ENCODE results near the gene FCHSD1. TPM values are rescaled to one million over a fixed set of nuclear protein-coding genes. Genes with fewer than 3 reads are reported as not detected.

FCHSD1 gene
- total RNA-seq, result 11.1 TPM
- polyA plus RNA-seq, result 29.8 TPM
- long read RNA-seq, donor 1, result 0 reads
- long read RNA-seq, donor 2, result 0 reads
- long read RNA-seq, donor 3, partial matches to known transcripts, result 23 of 38 reads
- long read RNA-seq, donor 3, other reads (novel, unspliced or antisense), result 8 of 38 reads
- long read RNA-seq, donor 4, partial matches to known transcripts, result 23 of 26 reads
- long read RNA-seq, donor 4, other reads (novel, unspliced or antisense), result 0 of 26 reads
- long read RNA-seq, donor 5, partial matches to known transcripts, result 17 of 19 reads
- long read RNA-seq, donor 5, other reads (novel, unspliced or antisense), result 0 of 19 reads
- long read RNA-seq, donor 6, partial matches to known transcripts, result 0 of 2 reads
- long read RNA-seq, donor 6, other reads (novel, unspliced or antisense), result 0 of 2 reads
- long read RNA-seq, donor 7, partial matches to known transcripts, result 14 of 17 reads
- long read RNA-seq, donor 7, other reads (novel, unspliced or antisense), result 0 of 17 reads
- long read RNA-seq, donor 8, result 0 reads
- long read RNA-seq, donor 9, partial matches to known transcripts, result 0 of 2 reads
- long read RNA-seq, donor 9, other reads (novel, unspliced or antisense), result 0 of 2 reads
- long read RNA-seq, donor 10, result 0 reads

DNA sequence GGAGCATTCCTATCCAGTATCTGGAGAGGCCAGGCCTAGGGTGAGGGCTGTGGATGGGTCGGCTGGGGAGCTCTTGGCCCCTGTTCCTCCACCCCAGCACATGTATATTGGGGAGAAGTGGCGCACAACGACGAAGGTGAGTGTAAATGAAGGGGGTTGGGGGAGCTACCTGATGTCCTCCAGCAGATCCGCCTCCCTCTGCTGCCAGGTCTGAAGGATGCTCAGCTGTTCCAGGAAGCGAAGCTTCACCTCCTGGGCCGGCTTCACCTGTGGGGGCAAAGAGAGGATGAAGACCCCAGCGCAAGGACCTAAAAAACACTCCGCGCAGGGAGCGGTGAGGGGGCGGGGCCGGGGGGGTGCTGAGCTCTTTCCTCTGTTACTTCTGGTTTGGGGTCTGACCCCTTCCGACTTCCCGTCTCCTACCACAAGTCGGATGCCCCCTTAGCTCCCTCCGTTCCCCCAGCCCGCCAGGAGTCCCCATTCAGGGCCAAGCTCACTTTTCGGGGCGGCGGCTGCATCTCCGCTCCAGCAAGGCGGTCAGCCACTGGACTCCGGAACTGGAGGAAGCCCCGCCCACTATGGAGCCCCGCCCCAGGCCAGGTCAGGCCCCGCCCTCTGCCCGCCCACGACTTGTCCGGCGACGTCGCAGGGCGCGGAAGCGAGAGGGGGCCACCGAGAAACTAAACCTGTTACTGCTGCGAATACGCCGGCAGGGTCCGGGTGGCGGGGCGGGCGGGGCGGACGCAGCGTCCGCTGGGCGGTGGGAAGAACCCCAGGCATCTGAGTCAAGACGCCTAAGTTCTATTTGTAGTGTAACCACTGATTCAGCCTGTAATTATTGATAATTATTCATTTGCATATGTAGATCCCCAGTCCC lies at the start of gene FCHSD1:
TSS of gene FCHSD1 (minus strand) at position 568 of the 877 bp plus-strand sequence. CDS start at position 518, 50 bp downstream.
- Histone ChIP-seq H3K4me1 (ENCODE audit: control insufficient read depth in 2 of 2, insufficient read depth in 2 of 2, low read length in 2 of 2) (peaks cover 6 to 13% of the 10 kb centered on the region in 2 donors), H3K36me3 (ENCODE audit: control insufficient read depth in 2 of 2, insufficient read depth in 2 of 2, low read length in 1 of 2) (peaks cover 0 to 9% of the 10 kb centered on the region in 2 donors), H3K9me3 (ENCODE audit: control insufficient read depth in 2 of 2, insufficient read depth in 1 of 2, low read length in 1 of 2) (no peaks in the 10 kb centered on the region), H3K27ac (ENCODE audit: low read depth in 1 of 2, low read length in 1 of 2) (peak within 1 kb of the TSS in 1 of 2 donors; percentile 55), H3K4me3 (ENCODE audit: low read length in 2 of 2) (peak within 1 kb of the TSS; percentile 71 to 81), H3K27me3 (ENCODE audit: control insufficient read depth in 2 of 2, insufficient read depth in 1 of 2, low read length in 1 of 2) (peaks cover 0 to 19% of the 10 kb centered on the region in 2 donors)
- DNase-seq (ENCODE audit: low read depth in 6 of 9, low spot score in 9 of 9), result peak in 7 of 9 donors; percentile 48 to 77 (median 59)
- WGBS, result 10% methylated on average over 50 of the region's 50 CpGs

GRCh38 chr5:141697586-141697985 lies 46.4 kb upstream of the FCHSD1 start:
- H3K27me3 ChIP-seq (ENCODE audit: control insufficient read depth in 2 of 2, insufficient read depth in 1 of 2, low read length in 1 of 2), result peaks cover 18 to 86% of the 10 kb centered on the region in 2 donors
- no peak for DNase-seq (ENCODE audit: low read depth in 6 of 9, low spot score in 9 of 9)
- H3K36me3 ChIP-seq (ENCODE audit: control insufficient read depth in 2 of 2, insufficient read depth in 2 of 2, low read length in 1 of 2), result no peaks in the 10 kb centered on the region
- WGBS, result 96% methylated on average over 3 of the region's 3 CpGs
- H3K9me3 ChIP-seq (ENCODE audit: control insufficient read depth in 2 of 2, insufficient read depth in 1 of 2, low read length in 1 of 2), result no peaks in the 10 kb centered on the region
- H3K4me1 ChIP-seq (ENCODE audit: control insufficient read depth in 2 of 2, insufficient read depth in 2 of 2, low read length in 2 of 2), result peaks cover 2 to 10% of the 10 kb centered on the region in 2 donors
- H3K4me3 ChIP-seq (ENCODE audit: low read length in 2 of 2), result no peak overlapping the region
- H3K27ac ChIP-seq (ENCODE audit: low read depth in 1 of 2, low read length in 1 of 2), result no peak overlapping the region

- WGBS, result 97% methylated on average over 2 of the region's 2 CpGs
- Histone ChIP-seq H3K27ac (ENCODE audit: low read depth in 1 of 2, low read length in 1 of 2) (no peak overlapping the region), H3K27me3 (ENCODE audit: control insufficient read depth in 2 of 2, insufficient read depth in 1 of 2, low read length in 1 of 2) (peaks cover 8 to 85% of the 10 kb centered on the region in 2 donors), H3K4me3 (ENCODE audit: low read length in 2 of 2) (no peak overlapping the region), H3K4me1 (ENCODE audit: control insufficient read depth in 2 of 2, insufficient read depth in 2 of 2, low read length in 2 of 2) (peaks cover 0 to 8% of the 10 kb centered on the region in 2 donors), H3K9me3 (ENCODE audit: control insufficient read depth in 2 of 2, insufficient read depth in 1 of 2, low read length in 1 of 2) (no peaks in the 10 kb centered on the region), H3K36me3 (ENCODE audit: control insufficient read depth in 2 of 2, insufficient read depth in 2 of 2, low read length in 1 of 2) (no peaks in the 10 kb centered on the region)
- DNase-seq (ENCODE audit: low read depth in 6 of 9, low spot score in 9 of 9), result no peak
Measured at GRCh38 chr5:141696431-141696830, 45.2 kb upstream of the FCHSD1 start.

- Histone ChIP-seq H3K36me3 (ENCODE audit: control insufficient read depth in 2 of 2, insufficient read depth in 2 of 2, low read length in 1 of 2) (no peaks in the 10 kb centered on the region), H3K9me3 (ENCODE audit: control insufficient read depth in 2 of 2, insufficient read depth in 1 of 2, low read length in 1 of 2) (no peaks in the 10 kb centered on the region), H3K4me3 (ENCODE audit: low read length in 2 of 2) (no peak overlapping the region), H3K27ac (ENCODE audit: low read depth in 1 of 2, low read length in 1 of 2) (no peak overlapping the region), H3K4me1 (ENCODE audit: control insufficient read depth in 2 of 2, insufficient read depth in 2 of 2, low read length in 2 of 2) (peaks cover 0 to 8% of the 10 kb centered on the region in 2 donors), H3K27me3 (ENCODE audit: control insufficient read depth in 2 of 2, insufficient read depth in 1 of 2, low read length in 1 of 2) (peaks cover 2 to 85% of the 10 kb centered on the region in 2 donors)
- no peak for DNase-seq (ENCODE audit: low read depth in 6 of 9, low spot score in 9 of 9)
- 92% methylated on average over 11 of the region's 11 CpGs for WGBS
Measured at GRCh38 chr5:141695627-141696215, 44.5 kb upstream of the FCHSD1 start.

DNA sequence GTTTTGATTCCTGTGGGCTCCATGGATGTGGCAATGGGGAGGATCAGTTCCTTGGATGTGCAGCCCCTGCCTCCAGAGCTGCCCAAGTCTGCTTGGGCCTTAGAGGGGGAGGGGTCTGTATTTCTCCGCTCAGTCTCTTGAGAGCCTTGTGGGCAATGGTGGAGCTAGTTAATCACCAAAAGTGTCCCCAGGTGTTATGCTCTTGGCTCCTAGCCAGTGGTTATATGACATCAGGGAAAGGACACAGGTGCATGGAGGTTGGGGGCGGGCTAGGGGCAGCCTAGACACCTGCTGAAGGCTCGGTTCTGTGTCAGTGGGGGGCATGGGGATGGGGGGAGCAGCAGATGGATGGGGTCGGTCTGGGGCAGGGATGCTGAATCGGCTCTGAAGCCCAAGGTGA lies 43.3 kb upstream of the FCHSD1 start:
- 80% methylated on average over 5 of the region's 5 CpGs for WGBS
- no peak for DNase-seq (ENCODE audit: low read depth in 6 of 9, low spot score in 9 of 9)
- no peak overlapping the region for H3K4me3 ChIP-seq (ENCODE audit: low read length in 2 of 2)
- H3K27ac ChIP-seq (ENCODE audit: low read depth in 1 of 2, low read length in 1 of 2), result no peak overlapping the region
- peaks cover 2 to 85% of the 10 kb centered on the region in 2 donors for H3K27me3 ChIP-seq (ENCODE audit: control insufficient read depth in 2 of 2, insufficient read depth in 1 of 2, low read length in 1 of 2)
- H3K36me3 ChIP-seq (ENCODE audit: control insufficient read depth in 2 of 2, insufficient read depth in 2 of 2, low read length in 1 of 2), result no peaks in the 10 kb centered on the region
- peaks cover 0 to 8% of the 10 kb centered on the region in 2 donors for H3K4me1 ChIP-seq (ENCODE audit: control insufficient read depth in 2 of 2, insufficient read depth in 2 of 2, low read length in 2 of 2)
- H3K9me3 ChIP-seq (ENCODE audit: control insufficient read depth in 2 of 2, insufficient read depth in 1 of 2, low read length in 1 of 2), result no peaks in the 10 kb centered on the region

- DNase-seq (ENCODE audit: low read depth in 6 of 9, low spot score in 9 of 9), result no peak
- Histone ChIP-seq H3K9me3 (ENCODE audit: control insufficient read depth in 2 of 2, insufficient read depth in 1 of 2, low read length in 1 of 2) (no peaks in the 10 kb centered on the region), H3K36me3 (ENCODE audit: control insufficient read depth in 2 of 2, insufficient read depth in 2 of 2, low read length in 1 of 2) (no peaks in the 10 kb centered on the region), H3K4me3 (ENCODE audit: low read length in 2 of 2) (no peak overlapping the region), H3K27me3 (ENCODE audit: control insufficient read depth in 2 of 2, insufficient read depth in 1 of 2, low read length in 1 of 2) (peaks cover 2 to 81% of the 10 kb centered on the region in 2 donors), H3K4me1 (ENCODE audit: control insufficient read depth in 2 of 2, insufficient read depth in 2 of 2, low read length in 2 of 2) (peaks cover 0 to 8% of the 10 kb centered on the region in 2 donors), H3K27ac (ENCODE audit: low read depth in 1 of 2, low read length in 1 of 2) (no peak overlapping the region)
- 91% methylated on average over 25 of the region's 25 CpGs for whole genome bisulfite sequencing
Measured at GRCh38 chr5:141692919-141693725, 41.9 kb upstream of the FCHSD1 start.

DNA sequence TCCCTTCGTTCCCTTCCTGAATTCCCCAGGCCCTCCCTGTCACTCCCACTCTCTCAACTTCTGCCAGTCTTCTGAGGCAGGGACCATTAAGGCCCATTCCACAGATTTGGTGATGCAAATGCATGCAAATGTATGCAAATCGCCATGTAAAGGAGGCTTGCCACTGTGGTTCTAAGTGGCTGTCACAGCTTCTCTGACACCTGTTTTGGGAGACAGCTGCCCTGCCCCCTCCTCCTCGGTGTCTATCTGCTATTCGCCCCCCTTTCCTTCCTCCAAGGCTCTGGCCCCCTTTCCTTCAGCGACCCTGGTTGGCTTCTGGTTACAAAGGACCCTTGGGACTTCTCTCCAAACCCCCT lies 41.3 kb upstream of the FCHSD1 start:
- 38% methylated on average over 5 of the region's 5 CpGs for WGBS
- peaks cover 0 to 8% of the 10 kb centered on the region in 2 donors for H3K4me1 ChIP-seq (ENCODE audit: control insufficient read depth in 2 of 2, insufficient read depth in 2 of 2, low read length in 2 of 2)
- no peak for DNase-seq (ENCODE audit: low read depth in 6 of 9, low spot score in 9 of 9)
- H3K4me3 ChIP-seq (ENCODE audit: low read length in 2 of 2), result no peak overlapping the region
- H3K9me3 ChIP-seq (ENCODE audit: control insufficient read depth in 2 of 2, insufficient read depth in 1 of 2, low read length in 1 of 2), result no peaks in the 10 kb centered on the region
- no peak overlapping the region for H3K27ac ChIP-seq (ENCODE audit: low read depth in 1 of 2, low read length in 1 of 2)
- H3K36me3 ChIP-seq (ENCODE audit: control insufficient read depth in 2 of 2, insufficient read depth in 2 of 2, low read length in 1 of 2), result no peaks in the 10 kb centered on the region
- peaks cover 2 to 76% of the 10 kb centered on the region in 2 donors for H3K27me3 ChIP-seq (ENCODE audit: control insufficient read depth in 2 of 2, insufficient read depth in 1 of 2, low read length in 1 of 2)

GRCh38 chr5:141691867-141692532 lies 40.8 kb upstream of the FCHSD1 start:
- Histone ChIP-seq H3K9me3 (ENCODE audit: control insufficient read depth in 2 of 2, insufficient read depth in 1 of 2, low read length in 1 of 2) (no peaks in the 10 kb centered on the region), H3K27me3 (ENCODE audit: control insufficient read depth in 2 of 2, insufficient read depth in 1 of 2, low read length in 1 of 2) (peaks cover 2 to 74% of the 10 kb centered on the region in 2 donors), H3K4me1 (ENCODE audit: control insufficient read depth in 2 of 2, insufficient read depth in 2 of 2, low read length in 2 of 2) (peaks cover 0 to 8% of the 10 kb centered on the region in 2 donors), H3K4me3 (ENCODE audit: low read length in 2 of 2) (no peak overlapping the region), H3K36me3 (ENCODE audit: control insufficient read depth in 2 of 2, insufficient read depth in 2 of 2, low read length in 1 of 2) (no peaks in the 10 kb centered on the region), H3K27ac (ENCODE audit: low read depth in 1 of 2, low read length in 1 of 2) (no peak overlapping the region)
- 5% methylated on average over 30 of the region's 30 CpGs for WGBS
- peak; percentile 40 to 79 (median 61) for DNase-seq (ENCODE audit: low read depth in 6 of 9, low spot score in 9 of 9)
